ENCODE data around the gene KCNT2. TPM values are rescaled to one million over a fixed set of nuclear protein-coding genes. Genes with fewer than 3 reads are reported as not detected.

Gene KCNT2
- total and polyA plus RNA-seq, 2 experiments from 2014 or later = 1.2 to 8.8 TPM

DNA sequence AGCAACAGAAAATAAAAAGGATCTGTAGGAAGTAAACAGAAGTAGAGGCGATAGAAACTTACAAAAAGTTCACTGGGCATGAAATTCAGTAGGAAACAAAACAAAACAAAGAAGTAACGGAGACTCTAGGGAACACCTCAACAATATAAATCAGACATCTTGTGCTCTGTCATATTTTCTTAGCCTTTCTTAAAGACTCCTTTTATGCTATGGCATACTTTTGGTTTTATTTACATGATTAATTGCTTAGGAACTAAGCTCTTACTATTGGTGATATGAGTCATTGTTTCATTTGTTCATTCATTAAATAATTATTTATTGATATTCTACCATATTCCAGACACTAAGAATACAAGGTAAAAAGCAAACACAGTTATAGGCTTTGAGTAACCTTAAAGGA lies 126.6 kb downstream of the KCNT2 start:
- Histone ChIP-seq H3K79me2 (no peaks in the 10 kb centered on the region), H3K36me3 (replicated peaks; ENCODE audit: insufficient read depth, low read depth) (no peaks in the 10 kb centered on the region), H3K9me2 (replicated peaks; ENCODE audit: insufficient read depth) (no peaks in the 10 kb centered on the region), H4K20me1 (ENCODE audit: insufficient read depth, poor library complexity, severe bottlenecking) (no peaks in the 10 kb centered on the region), H3K27me3 (no peaks in the 10 kb centered on the region), H3K4me3 (no peak overlapping the region), H3K9me3 (ENCODE audit: low read depth) (no peaks in the 10 kb centered on the region), H3K4me2 (no peak overlapping the region), H3K4me1 (ENCODE audit: insufficient read depth) (no peaks in the 10 kb centered on the region), H2AFZ (no peak overlapping the region), H3K27ac (no peak overlapping the region)
- DNase-seq (ENCODE audit: low spot score) = no peak
- TF ChIP-seq EZH2phosphoT487 (IDR thresholded peaks at IDR 0.05; ENCODE audit: low read depth, severe bottlenecking, unreplicated experiment) = no peak
- WGBS (ENCODE audit: low lambda C conversion rate, missing lambda C conversion rate) = 95% methylated on average over 2 of the region's 2 CpGs

DNA sequence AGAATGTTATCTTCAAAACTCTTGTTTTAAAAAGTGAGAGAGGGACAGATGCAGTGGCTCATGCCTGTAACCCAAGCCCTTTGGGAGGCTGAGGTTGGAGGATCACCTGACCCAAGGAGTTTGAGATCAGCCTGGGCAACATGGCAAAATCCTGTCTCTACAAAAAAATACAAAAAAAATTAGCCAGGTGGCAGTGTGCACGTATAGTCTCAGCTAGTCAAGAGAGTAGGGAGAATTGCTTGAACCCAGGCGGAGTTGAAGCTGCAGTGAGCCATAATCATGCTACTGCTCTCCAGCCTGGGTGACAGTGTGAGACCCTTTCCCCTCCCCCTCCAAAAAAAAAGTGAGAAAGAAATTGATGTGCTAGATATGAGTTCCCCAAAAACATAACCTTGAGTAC lies 131.0 kb downstream of the KCNT2 start:
- Histone ChIP-seq H3K36me3 (replicated peaks; ENCODE audit: insufficient read depth, low read depth) (no peaks in the 10 kb centered on the region), H3K79me2 (no peaks in the 10 kb centered on the region), H3K4me1 (ENCODE audit: insufficient read depth) (no peaks in the 10 kb centered on the region), H4K20me1 (ENCODE audit: insufficient read depth, poor library complexity, severe bottlenecking) (no peaks in the 10 kb centered on the region), H2AFZ (no peak overlapping the region), H3K4me2 (no peak overlapping the region), H3K27me3 (no peaks in the 10 kb centered on the region), H3K4me3 (no peak overlapping the region), H3K27ac (no peak overlapping the region), H3K9me2 (replicated peaks; ENCODE audit: insufficient read depth) (no peaks in the 10 kb centered on the region), H3K9me3 (ENCODE audit: low read depth) (no peaks in the 10 kb centered on the region)
- DNase-seq (ENCODE audit: low spot score) = no peak
- TF ChIP-seq, protein P1, sequence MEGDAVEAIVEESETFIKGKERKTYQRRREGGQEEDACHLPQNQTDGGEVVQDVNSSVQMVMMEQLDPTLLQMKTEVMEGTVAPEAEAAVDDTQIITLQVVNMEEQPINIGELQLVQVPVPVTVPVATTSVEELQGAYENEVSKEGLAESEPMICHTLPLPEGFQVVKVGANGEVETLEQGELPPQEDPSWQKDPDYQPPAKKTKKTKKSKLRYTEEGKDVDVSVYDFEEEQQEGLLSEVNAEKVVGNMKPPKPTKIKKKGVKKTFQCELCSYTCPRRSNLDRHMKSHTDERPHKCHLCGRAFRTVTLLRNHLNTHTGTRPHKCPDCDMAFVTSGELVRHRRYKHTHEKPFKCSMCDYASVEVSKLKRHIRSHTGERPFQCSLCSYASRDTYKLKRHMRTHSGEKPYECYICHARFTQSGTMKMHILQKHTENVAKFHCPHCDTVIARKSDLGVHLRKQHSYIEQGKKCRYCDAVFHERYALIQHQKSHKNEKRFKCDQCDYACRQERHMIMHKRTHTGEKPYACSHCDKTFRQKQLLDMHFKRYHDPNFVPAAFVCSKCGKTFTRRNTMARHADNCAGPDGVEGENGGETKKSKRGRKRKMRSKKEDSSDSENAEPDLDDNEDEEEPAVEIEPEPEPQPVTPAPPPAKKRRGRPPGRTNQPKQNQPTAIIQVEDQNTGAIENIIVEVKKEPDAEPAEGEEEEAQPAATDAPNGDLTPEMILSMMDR (IDR thresholded peaks at IDR 0.05; ENCODE audit: poor library complexity) = no peak
- no peak for TF ChIP-seq EZH2phosphoT487 (IDR thresholded peaks at IDR 0.05; ENCODE audit: low read depth, severe bottlenecking, unreplicated experiment)
- TF ChIP-seq EZH2 (IDR thresholded peaks at IDR 0.05; ENCODE audit: borderline replicate concordance) = no peak
- 95% methylated on average over 2 of the region's 2 CpGs for WGBS (ENCODE audit: low lambda C conversion rate, missing lambda C conversion rate)

GRCh38 chr1:196467230-196467925 lies 140.9 kb downstream of the KCNT2 start:
- Histone ChIP-seq H3K4me1 (ENCODE audit: insufficient read depth) (no peaks in the 10 kb centered on the region), H3K79me2 (no peaks in the 10 kb centered on the region), H3K27me3 (no peaks in the 10 kb centered on the region), H3K27ac (no peak overlapping the region), H3K9me2 (replicated peaks; ENCODE audit: insufficient read depth) (no peaks in the 10 kb centered on the region), H2AFZ (no peak overlapping the region), H3K36me3 (replicated peaks; ENCODE audit: insufficient read depth, low read depth) (no peaks in the 10 kb centered on the region), H4K20me1 (ENCODE audit: insufficient read depth, poor library complexity, severe bottlenecking) (no peaks in the 10 kb centered on the region), H3K4me3 (no peak overlapping the region), H3K4me2 (no peak overlapping the region), H3K9me3 (ENCODE audit: low read depth) (no peaks in the 10 kb centered on the region)
- 79% methylated on average over 1 of the region's 1 CpG for WGBS (ENCODE audit: low lambda C conversion rate, missing lambda C conversion rate)
- no peak for TF ChIP-seq EZH2 (IDR thresholded peaks at IDR 0.05; ENCODE audit: borderline replicate concordance)
- TF ChIP-seq EZH2phosphoT487 (IDR thresholded peaks at IDR 0.05; ENCODE audit: low read depth, severe bottlenecking, unreplicated experiment) = no peak
- DNase-seq (ENCODE audit: low spot score) = no peak

- Histone ChIP-seq H3K27ac (no peak overlapping the region), H3K36me3 (replicated peaks; ENCODE audit: insufficient read depth, low read depth) (no peaks in the 10 kb centered on the region), H3K4me3 (no peak overlapping the region), H4K20me1 (ENCODE audit: insufficient read depth, poor library complexity, severe bottlenecking) (no peaks in the 10 kb centered on the region), H3K4me2 (no peak overlapping the region), H3K4me1 (ENCODE audit: insufficient read depth) (no peaks in the 10 kb centered on the region), H3K79me2 (no peaks in the 10 kb centered on the region), H3K9me3 (ENCODE audit: low read depth) (no peaks in the 10 kb centered on the region), H3K27me3 (no peaks in the 10 kb centered on the region), H3K9me2 (replicated peaks; ENCODE audit: insufficient read depth) (no peaks in the 10 kb centered on the region), H2AFZ (no peak overlapping the region)
- no peak for DNase-seq (ENCODE audit: low spot score)
- 100% methylated on average over 1 of the region's 1 CpG for WGBS (ENCODE audit: low lambda C conversion rate, missing lambda C conversion rate)
- TF ChIP-seq, protein P1 (IDR thresholded peaks at IDR 0.05; ENCODE audit: poor library complexity) = no peak
- TF ChIP-seq EZH2phosphoT487 (IDR thresholded peaks at IDR 0.05; ENCODE audit: low read depth, severe bottlenecking, unreplicated experiment) = no peak
- TF ChIP-seq EZH2 (IDR thresholded peaks at IDR 0.05; ENCODE audit: borderline replicate concordance) = no peak
Measured at GRCh38 chr1:196466654-196467053, 141.6 kb downstream of the KCNT2 start.
